PFSK-1 (cell line): ENCODE data around the gene G6PD.

ENCODE experiments used
- REST ChIP-seq, 2 experiments: IDR thresholded peaks; 2 replicates each; pipeline versions ENCODE4 v1.6.1 to v1.8.0; 2011 to 2012; ENCODE audit warnings: low read depth in 2 of 2, low read length in 2 of 2, control low read depth in 1 of 2, inconsistent platforms in 1 of 2, mild to moderate bottlenecking in 1 of 2, moderate library complexity in 1 of 2; ENCODE audit not compliant: insufficient read depth in 1 of 2
- TAF1 ChIP-seq: IDR thresholded peaks from 2 replicates; pipeline ENCODE4 v1.6.1; 2012; ENCODE audit warnings: low read length, control low read depth, borderline replicate concordance; ENCODE audit not compliant: insufficient read depth

- TF ChIP-seq REST (IDR thresholded peaks at IDR 0.05; ENCODE audit: insufficient read depth in 1 of 2, low read depth in 2 of 2, low read length in 2 of 2) (no peak), TAF1 (no peak)
Measured at GRCh38 chrX:154530286-154530685, 16.4 kb downstream of the G6PD start.
